Colon (tissue), 2 donors: ENCODE results near the gene PIEZO2.
"Not testable (repeated sequence)": the region's sequence is repeated elsewhere in the genome, so short reads cannot be mapped to it uniquely, and the experiment has no call there.

Experiments used
- FAIRE-seq: peaks from 2 replicates; lab custom pipeline; 2012; peaks lifted over from hg19 to GRCh38; lab: Jason Lieb, UNC
- donor health status: control.
- donor health status: control.

PIEZO2 gene

DNA sequence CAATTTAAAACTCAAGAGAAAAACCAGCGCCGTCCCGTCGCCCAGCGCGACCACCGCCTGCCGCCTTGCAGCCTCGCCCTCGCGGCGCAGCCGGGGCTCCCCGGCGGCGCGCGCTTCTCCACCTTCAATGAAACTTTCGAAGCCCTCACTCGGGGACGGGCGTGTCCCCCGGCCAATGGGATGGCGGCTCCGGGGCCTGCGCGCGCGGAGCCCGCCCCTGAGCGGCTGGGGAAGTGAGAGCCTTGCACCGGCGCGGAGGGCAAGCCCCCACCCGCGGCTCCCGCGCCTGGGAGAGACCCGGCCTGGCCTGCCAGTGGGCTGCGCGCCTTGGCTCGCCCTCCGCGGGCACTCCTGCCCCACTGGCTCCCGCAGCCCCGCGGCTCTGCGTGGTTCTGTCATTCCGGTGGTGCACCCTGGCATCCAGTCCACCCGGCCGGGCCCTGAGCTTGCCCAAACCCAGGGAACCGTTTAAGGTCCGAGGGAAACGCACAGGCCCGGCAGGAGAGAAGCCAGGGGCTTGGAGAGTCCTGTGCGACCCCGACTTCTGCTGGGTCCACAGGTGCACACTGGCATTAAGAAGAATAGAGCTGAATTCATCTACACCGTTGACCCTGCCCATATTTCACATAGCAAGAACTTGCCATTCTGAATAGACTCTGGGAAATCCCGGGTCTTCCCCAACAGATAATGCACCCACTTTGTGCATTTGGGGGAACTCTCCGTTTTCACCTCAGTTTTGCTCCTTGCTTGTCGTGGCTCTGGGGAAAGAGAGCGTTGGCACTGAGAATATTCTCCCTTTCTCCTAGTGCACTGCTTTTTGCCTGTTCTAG, at the start of gene PIEZO2:
PIEZO2 (minus strand) TSS at position 129 of the 830 bp plus-strand sequence. CDS start 981 bp downstream, outside the sequence.
- FAIRE-seq, result no peak

DNA sequence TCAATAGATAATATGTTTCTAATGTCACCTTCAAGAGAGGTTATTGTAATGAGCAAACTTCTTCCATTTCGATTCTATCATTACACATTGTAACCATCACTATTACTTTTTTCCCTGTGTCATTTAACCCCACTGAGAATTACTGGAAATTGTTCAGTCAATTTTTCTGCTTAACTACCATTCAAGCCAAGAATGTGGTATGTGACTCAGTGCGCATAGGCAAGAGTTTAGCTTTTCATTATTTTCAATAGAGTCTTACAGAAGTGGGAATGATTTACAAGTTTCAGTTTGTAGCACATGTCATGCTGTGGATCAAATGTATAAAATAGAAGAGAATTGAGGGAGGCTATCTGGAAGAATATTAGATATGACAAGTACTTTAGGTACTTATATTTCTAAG, 34.3 kb upstream of the PIEZO2 start:
- FAIRE-seq, result no peak

- not testable (repeated sequence) for FAIRE-seq
Measured at GRCh38 chr18:11181629-11182028, 32.3 kb upstream of the PIEZO2 start.

GRCh38 chr18:11179959-11180519, 30.7 kb upstream of the PIEZO2 start:
- FAIRE-seq, result no peak

- FAIRE-seq, result no peak
Measured at GRCh38 chr18:11178951-11179549, 29.7 kb upstream of the PIEZO2 start.

- no peak for FAIRE-seq
Measured at GRCh38 chr18:11177382-11177781, 28.0 kb upstream of the PIEZO2 start.

DNA sequence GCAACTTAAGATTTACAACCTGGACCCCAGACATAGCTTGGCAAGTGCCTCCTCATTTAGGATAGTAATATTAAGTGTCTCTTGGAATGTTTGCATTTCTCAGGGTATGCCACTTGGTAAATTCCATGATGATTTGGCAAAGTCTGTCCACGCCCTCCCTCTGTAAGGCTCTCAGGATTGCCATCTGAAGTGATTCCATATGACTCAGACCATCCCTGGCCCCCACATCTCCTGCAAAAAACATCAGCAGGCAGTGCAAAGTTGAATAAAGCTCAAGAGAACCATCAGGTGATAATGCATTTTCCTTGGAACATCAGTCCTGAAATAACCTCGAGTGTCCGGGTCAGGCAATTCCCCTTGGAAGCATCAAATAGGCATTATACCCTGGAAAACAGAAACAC, 27.1 kb upstream of the PIEZO2 start:
- FAIRE-seq, result no peak

- no peak for FAIRE-seq
Measured at GRCh38 chr18:11175266-11175979, 26.1 kb upstream of the PIEZO2 start.

- FAIRE-seq, result not testable (repeated sequence)
Measured at GRCh38 chr18:11174179-11174578, 24.8 kb upstream of the PIEZO2 start.

GRCh38 chr18:11167778-11168177, 18.4 kb upstream of the PIEZO2 start:
- no peak for FAIRE-seq

- no peak for FAIRE-seq
Measured at GRCh38 chr18:11165952-11166351, 16.6 kb upstream of the PIEZO2 start.

DNA sequence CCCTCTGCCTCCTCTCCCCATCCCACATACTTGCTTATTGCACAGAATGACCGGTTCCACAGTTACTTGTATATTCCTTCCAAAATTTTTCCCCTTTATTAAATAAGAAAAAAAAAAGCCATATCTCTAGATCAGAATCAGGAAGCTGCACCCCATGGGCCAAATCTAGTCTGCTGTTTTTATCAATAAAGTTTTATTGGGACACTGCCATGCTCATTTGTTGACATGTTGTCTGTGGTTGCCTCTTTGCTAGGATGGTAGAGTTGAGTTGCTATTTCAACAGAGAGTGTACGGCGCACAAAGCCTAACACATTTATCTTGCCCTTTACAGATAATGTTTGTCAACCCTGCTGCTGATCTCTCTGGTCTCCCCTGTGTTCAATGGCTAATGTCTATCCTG, 15.8 kb upstream of the PIEZO2 start:
- no peak for FAIRE-seq

DNA sequence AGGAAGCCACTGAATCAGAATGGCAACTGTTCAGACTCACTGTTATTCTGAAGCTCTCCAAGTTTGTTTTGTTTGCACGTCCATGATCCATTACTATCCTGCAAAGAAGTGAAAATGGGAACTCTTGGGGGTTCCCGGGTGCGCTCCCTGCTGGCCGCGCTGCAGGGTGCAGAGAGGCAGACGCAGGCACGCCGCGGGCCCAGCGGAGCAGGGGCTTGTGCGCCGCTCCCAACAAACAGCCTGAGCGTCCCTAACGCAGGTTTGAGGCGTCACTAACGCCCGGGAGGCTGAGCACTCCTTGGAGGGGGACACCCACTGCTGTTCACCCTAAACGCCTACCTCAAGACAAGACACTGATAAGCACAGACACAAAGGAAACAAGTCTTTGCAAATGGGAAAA, 14.3 kb upstream of the PIEZO2 start:
- no peak for FAIRE-seq

- FAIRE-seq, result no peak
Measured at GRCh38 chr18:11162889-11163288, 13.5 kb upstream of the PIEZO2 start.

DNA sequence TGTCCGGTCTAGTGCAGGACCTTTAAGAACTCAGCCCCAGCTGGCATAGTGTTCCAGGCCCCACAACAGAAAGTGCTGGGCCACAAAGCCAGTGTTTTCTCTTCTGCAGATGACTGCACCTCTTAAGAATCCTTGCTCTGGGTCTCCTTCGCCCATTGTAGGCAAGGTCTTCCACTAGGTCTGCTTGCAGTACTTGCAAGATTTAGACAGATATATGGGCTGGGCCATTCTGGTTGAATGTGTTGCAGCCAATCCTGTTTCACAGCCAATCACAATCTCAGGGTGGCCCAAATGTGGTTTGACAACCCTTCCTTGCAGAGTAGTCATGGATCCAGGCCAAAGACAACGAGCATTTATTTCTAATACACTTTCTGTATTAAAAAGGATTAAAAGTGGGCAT, 13.1 kb upstream of the PIEZO2 start:
- no peak for FAIRE-seq

DNA sequence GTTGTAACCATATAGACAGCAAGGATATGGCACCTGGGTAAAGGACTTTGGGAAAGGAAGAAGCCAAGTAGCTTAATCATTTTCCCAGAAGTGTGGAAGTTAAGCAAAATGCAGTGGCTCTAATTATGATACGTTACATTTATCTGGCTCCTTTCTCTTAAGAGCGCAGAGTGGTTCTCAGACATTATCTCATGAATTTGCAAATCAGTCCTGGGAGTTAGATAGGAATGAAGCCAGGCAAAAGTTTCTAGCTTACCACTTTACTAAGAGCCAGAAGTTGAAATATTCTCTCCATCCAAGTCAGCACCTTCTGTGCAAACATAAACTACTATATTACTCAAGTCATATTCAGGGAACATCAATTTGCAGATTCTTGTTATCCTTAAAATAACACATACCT, 10.9 kb upstream of the PIEZO2 start:
- no peak for FAIRE-seq

- FAIRE-seq, result no peak
Measured at GRCh38 chr18:11159844-11160243, 10.5 kb upstream of the PIEZO2 start.

DNA sequence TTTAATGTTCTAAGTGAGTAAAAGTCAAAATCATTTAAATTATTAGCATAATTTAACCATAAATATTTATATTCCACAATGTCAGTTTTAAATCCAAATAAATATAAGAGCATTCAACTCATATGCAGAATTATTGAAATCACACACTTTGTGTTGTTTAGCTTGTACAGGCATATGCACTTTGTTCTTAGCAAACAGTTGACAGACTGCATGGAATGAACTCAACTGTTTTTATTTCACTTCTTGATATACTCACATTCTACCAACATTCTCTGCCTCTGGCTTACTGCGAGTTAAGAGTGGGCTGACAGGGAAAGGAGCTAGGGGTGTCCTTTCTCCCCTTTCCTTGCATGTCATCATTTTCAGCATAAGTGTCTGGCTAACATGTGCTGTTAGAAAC, 7.6 kb upstream of the PIEZO2 start:
- no peak for FAIRE-seq

DNA sequence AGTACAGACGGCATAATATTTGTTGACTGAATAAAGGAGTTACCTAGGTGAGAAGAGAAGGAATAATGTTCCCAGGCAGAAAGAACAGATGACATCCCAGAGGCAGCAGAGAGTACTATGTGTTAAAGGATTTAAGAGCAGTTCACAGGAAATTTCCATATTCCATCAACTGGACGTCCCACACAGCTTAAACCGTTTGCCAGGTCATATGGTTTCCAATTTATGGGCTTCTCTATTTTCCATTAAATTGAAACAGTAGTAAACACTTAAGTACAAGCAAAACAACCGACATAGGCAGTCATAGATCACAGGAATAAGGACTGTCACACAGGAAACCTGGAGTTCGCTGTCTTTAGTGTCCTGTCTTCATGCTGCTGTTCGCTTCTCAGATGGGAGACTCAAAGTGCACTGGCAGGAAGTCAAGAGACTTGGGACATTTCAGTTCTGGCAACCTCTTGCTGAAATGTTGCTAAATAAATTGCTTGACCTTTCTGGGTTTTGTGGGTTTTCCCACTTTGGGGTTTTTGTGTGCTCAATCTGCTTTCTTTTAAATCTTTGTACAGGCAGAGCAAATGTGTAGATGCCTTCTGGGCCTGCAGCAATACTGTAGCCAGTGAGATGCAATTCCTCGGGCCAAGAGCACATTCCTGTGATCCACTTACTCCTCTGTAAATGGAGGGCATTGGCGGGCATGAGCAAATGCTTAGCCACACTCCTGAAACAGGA, 5.8 kb upstream of the PIEZO2 start:
- no peak for FAIRE-seq

DNA sequence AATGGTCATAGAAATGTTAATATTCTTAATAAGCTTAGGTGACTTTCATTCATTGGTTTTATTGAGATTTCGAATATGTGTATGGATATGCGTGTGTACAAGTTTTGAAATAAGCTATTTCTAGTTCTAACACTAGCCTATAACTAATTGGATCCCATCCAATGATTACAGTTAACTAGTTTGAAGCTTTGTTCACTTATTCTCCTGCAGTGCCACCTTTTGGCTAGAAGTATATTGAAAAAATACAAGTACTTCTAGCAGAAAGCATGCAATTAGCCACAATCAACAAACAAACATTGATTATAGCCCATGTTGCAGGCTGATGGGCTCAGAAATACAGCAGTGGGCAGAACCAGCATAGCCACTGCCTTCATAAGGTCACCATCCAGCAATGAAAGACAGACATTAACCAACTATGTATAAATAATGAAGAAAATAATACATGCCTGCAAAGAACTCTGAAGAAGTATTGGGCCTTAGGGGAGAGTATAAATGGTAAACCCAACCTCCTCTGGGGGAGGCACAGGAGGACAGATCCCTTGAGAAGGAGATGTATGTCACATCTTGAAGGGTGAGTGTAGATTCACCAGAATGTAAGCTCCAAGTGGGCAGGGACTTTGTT, 5.1 kb upstream of the PIEZO2 start:
- no peak for FAIRE-seq

- no peak for FAIRE-seq
Measured at GRCh38 chr18:11153097-11153496, 3.7 kb upstream of the PIEZO2 start.

DNA sequence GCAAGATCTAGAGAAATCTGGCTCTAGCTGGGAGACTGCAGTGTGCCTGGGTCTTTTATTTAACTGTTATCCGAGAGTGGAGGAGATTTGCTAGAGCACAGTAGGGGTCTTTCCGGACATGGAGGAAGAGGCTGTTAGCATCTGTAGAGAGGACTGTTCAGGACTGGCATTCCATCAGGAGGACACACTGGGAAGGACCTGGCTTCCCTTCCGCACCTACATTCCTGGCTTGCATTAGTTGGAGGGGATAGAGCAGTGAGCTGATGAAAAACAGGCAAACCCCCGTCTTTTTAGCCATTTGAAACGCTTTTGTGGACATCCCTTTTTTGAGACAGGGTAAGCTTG, 874 bp upstream of the PIEZO2 start:
- FAIRE-seq, result no peak
